ENCODE data around the gene RICTOR. TPM values are rescaled to one million over a fixed set of nuclear protein-coding genes. Genes with fewer than 3 reads are reported as not detected.
A peak's percentile ranks its signal among the peaks of the same experiment; 100 is the strongest.

The RICTOR gene
- total and polyA plus RNA-seq, 7 donors = 2.5 to 50.1 (median 32.8) TPM

DNA sequence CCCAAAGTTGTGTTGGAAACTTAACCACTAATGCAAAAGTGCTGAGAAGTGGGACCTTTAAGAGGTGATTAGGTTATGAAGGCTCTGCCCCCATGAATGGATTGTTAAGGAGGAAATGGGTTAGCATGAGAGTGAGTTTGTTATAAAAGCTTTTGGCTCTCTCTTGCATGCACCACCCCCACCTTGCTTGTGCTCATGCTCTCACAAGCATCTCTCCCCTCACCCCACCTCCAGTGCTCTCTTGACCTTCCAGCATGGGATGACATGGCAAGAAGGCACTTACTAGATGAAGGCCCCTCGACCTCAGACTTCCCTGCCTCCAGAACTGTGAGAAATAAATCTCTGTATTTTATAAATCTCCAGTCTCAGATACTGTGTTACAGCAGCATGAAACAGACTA is 52.8 kb downstream of the RICTOR start:
- 71 to 89% methylated on average over 1 of the region's 1 CpG for WGBS, 2 donors
- intact Hi-C loops (cut with DNase I) = no loop called here
- DNase-seq = no peak
- Histone ChIP-seq H3K4me3 (no peak overlapping the region), H3K36me3 (peaks cover 0 to 14% (median 0%) of the 10 kb centered on the region in 4 donors), H3K9me3 (no peaks in the 10 kb centered on the region), H3K27ac (no peak overlapping the region), H3K27me3 (no peaks in the 10 kb centered on the region), H3K4me1 (peaks cover 0 to 40% (median 16%) of the 10 kb centered on the region in 4 donors)
- TF ChIP-seq, protein P1, sequence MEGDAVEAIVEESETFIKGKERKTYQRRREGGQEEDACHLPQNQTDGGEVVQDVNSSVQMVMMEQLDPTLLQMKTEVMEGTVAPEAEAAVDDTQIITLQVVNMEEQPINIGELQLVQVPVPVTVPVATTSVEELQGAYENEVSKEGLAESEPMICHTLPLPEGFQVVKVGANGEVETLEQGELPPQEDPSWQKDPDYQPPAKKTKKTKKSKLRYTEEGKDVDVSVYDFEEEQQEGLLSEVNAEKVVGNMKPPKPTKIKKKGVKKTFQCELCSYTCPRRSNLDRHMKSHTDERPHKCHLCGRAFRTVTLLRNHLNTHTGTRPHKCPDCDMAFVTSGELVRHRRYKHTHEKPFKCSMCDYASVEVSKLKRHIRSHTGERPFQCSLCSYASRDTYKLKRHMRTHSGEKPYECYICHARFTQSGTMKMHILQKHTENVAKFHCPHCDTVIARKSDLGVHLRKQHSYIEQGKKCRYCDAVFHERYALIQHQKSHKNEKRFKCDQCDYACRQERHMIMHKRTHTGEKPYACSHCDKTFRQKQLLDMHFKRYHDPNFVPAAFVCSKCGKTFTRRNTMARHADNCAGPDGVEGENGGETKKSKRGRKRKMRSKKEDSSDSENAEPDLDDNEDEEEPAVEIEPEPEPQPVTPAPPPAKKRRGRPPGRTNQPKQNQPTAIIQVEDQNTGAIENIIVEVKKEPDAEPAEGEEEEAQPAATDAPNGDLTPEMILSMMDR (IDR thresholded peaks at IDR 0.05) = no peak
- TF ChIP-seq EP300 (IDR thresholded peaks at IDR 0.05) = no peak
- no peak for TF ChIP-seq POLR2A (IDR thresholded peaks at IDR 0.05)
- TF ChIP-seq POLR2AphosphoS5 (IDR thresholded peaks at IDR 0.05) = no peak

DNA sequence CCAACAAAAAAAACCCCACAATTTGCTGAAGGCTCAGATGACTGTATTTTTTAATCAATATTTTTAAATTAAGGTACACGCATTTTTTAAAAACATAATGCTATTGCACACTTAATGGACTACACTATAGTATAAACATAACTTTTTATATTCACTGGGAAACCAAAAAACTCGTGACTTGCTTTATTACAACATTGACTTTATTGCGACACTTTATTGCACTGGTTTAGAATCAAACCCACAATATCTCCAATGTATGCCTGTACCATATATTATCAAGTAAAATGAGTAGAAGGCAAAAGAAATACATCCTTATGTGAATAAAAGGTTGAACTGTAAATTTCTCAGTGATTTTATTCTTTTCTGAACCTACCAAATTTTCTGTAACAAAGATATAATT is 53.7 kb downstream of the RICTOR start:
- Histone ChIP-seq H3K9me3 (no peaks in the 10 kb centered on the region), H3K36me3 (peaks cover 0 to 14% (median 0%) of the 10 kb centered on the region in 4 donors), H3K27ac (no peak overlapping the region), H3K27me3 (no peaks in the 10 kb centered on the region), H3K4me1 (peaks cover 0 to 50% (median 25%) of the 10 kb centered on the region in 4 donors), H3K4me3 (no peak overlapping the region)
- WGBS, 2 donors = 34 to 73% methylated on average over 3 of the region's 3 CpGs
- no peak for DNase-seq
- intact Hi-C loops (cut with DNase I) = no loop called here
- TF ChIP-seq, protein P1 (IDR thresholded peaks at IDR 0.05) = no peak
- TF ChIP-seq POLR2A (IDR thresholded peaks at IDR 0.05) (no peak), EP300 (IDR thresholded peaks at IDR 0.05) (no peak), POLR2AphosphoS5 (IDR thresholded peaks at IDR 0.05) (no peak)

DNA sequence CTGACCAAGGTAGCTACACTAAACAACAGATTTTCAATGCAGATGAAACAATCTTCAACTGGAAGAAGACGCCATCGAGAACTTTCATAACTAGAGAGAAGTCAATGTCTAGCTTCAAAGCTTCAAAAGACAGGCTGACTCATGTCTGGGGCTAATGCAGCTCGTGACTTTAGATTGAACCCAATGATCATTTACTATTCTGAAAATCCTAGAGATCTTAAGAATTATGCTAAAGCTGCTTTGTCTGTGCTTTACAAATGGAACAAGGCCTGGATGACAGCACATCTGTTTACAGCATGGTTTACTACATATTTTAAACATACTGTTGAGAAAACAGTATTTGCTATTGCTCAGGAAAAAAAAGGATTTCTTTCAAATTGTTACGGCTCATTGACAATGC is 54.9 kb downstream of the RICTOR start:
- intact Hi-C loops (cut with DNase I) = no loop called here
- TF ChIP-seq EP300 (IDR thresholded peaks at IDR 0.05) = no peak

DNA sequence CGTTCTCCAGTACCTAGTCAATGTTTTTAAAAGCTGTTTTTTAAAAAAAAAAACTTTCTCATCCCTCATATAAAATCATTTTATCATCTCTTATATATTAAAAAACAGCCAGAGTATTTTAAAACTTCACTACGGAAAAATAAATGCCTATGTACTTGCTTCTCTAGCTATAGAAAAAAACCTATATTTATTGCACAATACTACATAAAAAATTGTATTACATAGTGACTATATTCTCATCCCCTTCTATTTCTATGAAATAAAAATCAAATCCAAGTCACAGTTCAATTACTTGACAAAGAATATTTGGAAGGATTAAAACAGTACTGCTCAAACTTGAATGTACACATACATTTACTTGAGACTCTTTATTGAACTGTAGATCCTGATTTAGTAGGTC is 56.7 kb downstream of the RICTOR start:
- H3K9me3 ChIP-seq = no peaks in the 10 kb centered on the region
- H3K4me3 ChIP-seq = no peak overlapping the region
- peak overlapping the region in 1 of 4 donors; percentile 84 for H3K27ac ChIP-seq
- H3K36me3 ChIP-seq = peaks cover 0 to 14% (median 0%) of the 10 kb centered on the region in 4 donors
- peaks cover 0 to 54% (median 32%) of the 10 kb centered on the region in 4 donors for H3K4me1 ChIP-seq
- H3K27me3 ChIP-seq = no peaks in the 10 kb centered on the region
- DNase-seq = no peak
- WGBS, 2 donors = 97 to 99% methylated on average over 2 of the region's 2 CpGs
- intact Hi-C loops (cut with DNase I) = no loop called here
- TF ChIP-seq, protein P1 (IDR thresholded peaks at IDR 0.05) = no peak
- TF ChIP-seq POLR2A (IDR thresholded peaks at IDR 0.05) = no peak
- no peak for TF ChIP-seq EP300 (IDR thresholded peaks at IDR 0.05)
- TF ChIP-seq POLR2AphosphoS5 (IDR thresholded peaks at IDR 0.05) = no peak

More for the DNA sequence above, 54.9 kb downstream of the RICTOR start:
- Histone ChIP-seq H3K27me3 (no peaks in the 10 kb centered on the region), H3K36me3 (peaks cover 0 to 14% (median 0%) of the 10 kb centered on the region in 4 donors), H3K9me3 (no peaks in the 10 kb centered on the region), H3K27ac (no peak overlapping the region), H3K4me1 (peaks cover 0 to 52% (median 29%) of the 10 kb centered on the region in 4 donors), H3K4me3 (no peak overlapping the region)
- 83 to 92% methylated on average over 4 of the region's 4 CpGs for WGBS, 2 donors
- DNase-seq = no peak

DNA sequence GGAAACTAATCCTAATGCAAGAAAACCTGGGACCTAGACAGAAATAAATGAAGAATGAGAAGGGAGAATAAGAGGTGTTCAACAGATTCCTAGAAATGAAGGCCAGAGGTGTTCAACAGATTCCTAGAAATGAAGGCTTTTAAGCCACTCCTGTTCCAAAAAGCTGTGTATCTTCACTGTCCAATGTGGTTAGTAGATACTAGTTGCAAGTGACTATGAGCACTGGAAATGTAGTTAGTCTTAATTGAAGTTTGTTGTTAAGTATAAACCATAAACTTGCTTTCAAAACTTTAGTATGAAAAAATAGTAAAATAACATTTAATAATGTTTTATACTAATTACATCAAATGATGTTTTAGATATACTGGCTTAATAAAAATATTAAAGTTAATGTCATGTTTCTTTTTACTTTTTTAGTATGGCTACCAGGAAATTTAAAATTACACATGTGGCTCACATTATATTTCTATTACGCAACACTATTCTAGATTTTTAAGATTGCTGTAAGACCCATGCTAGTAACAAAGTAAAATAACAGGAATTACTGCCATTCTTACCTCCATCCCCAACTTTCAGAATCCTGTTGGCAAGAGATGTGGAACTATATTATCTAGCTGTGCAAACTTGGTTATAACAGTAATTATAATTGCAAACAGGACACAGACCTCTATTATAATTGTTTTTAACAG is 57.5 kb downstream of the RICTOR start:
- Histone ChIP-seq H3K27ac (peak overlapping the region; percentile 57 to 84 (median 74)), H3K9me3 (no peaks in the 10 kb centered on the region), H3K4me3 (no peak overlapping the region), H3K4me1 (peaks cover 0 to 46% (median 29%) of the 10 kb centered on the region in 4 donors), H3K36me3 (peaks cover 0 to 14% (median 0%) of the 10 kb centered on the region in 4 donors), H3K27me3 (no peaks in the 10 kb centered on the region)
- 93 to 97% methylated on average over 1 of the region's 1 CpG for WGBS, 2 donors
- DNase-seq = no peak
- TF ChIP-seq POLR2AphosphoS5 (IDR thresholded peaks at IDR 0.05) (no peak), POLR2A (IDR thresholded peaks at IDR 0.05) (no peak)
- intact Hi-C loops (cut with DNase I) = no loop called here
